HEK293 (cell line): Measurements from ENCODE around the gene CSMD2.

Experiments
- CTCF ChIA-PET: fragments of 350-600 bp; formaldehyde crosslinking; extraction: SDS; loops from one replicate; lab custom pipeline; 2021; ENCODE audit warnings: antibody characterized with exemption; lab: Yijun Ruan, JAX
- POLR2A ChIA-PET: fragments of 300-600 bp; formaldehyde crosslinking; extraction: SDS; loops from one replicate; lab custom pipeline; 2020; ENCODE audit warnings: antibody characterized with exemption, inconsistent platforms; lab: Yijun Ruan, JAX
- H3K27ac ChIP-seq: fragments of 200-500 bp; sonication (Bioruptor generic); 2 replicates; pipeline ENCODE4 v1.5.1; 2014; ENCODE audit warnings: low read depth, low read length, control low read depth, inconsistent platforms; ENCODE audit errors: extremely low read depth
- H3K36me3 ChIP-seq, 2 experiments: fragments of 200-500 bp in 1 of 2; sonication (Bioruptor generic) in 1 of 2; 1 replicate in 1 of 2; 2 replicates in 1 of 2; pipeline ENCODE4 v1.5.1; 2014 to 2017; ENCODE audit warnings: inconsistent platforms in 2 of 2, low read length in 2 of 2; ENCODE audit not compliant: control insufficient read depth in 2 of 2, insufficient read depth in 1 of 2
- H3K4me1 ChIP-seq: fragments of 200-500 bp; sonication (Bioruptor generic); 2 replicates; pipeline ENCODE4 v1.5.1; 2014; ENCODE audit warnings: mild to moderate bottlenecking, low read length, inconsistent platforms; ENCODE audit not compliant: control insufficient read depth, insufficient read depth
- H3K4me3 ChIP-seq: 2 replicates; pipeline ENCODE4 v1.5.1; 2011; ENCODE audit warnings: low read depth, mild to moderate bottlenecking, control low read depth, low read length, moderate library complexity
- H3K9me3 ChIP-seq: fragments of 200-500 bp; sonication (Bioruptor generic); 2 replicates; pipeline ENCODE4 v1.5.1; 2014; ENCODE audit warnings: low read depth, low read length, inconsistent platforms; ENCODE audit not compliant: control insufficient read depth, insufficient read depth
- BCL11A ChIP-seq: fragments of 450-650 bp; formaldehyde crosslinking; IDR thresholded peaks from 2 replicates; pipeline ENCODE4 v1.5.1; 2016; ENCODE audit warnings: low read depth, missing biosample characterization, missing genetic modification characterization
- HOXA7 ChIP-seq: sonication (generic); formaldehyde crosslinking; IDR thresholded peaks from 2 replicates; pipeline ENCODE4 v1.8.1; 2022; ENCODE audit warnings: missing genetic modification reagents, borderline replicate concordance
- IKZF3 ChIP-seq: fragments of 450-650 bp; IDR thresholded peaks from 2 replicates; pipeline ENCODE4 v1.5.0; 2018; ENCODE audit warnings: missing biosample characterization, mild to moderate bottlenecking, missing genetic modification characterization, moderate library complexity
- KLF9 ChIP-seq: fragments of 450-650 bp; formaldehyde crosslinking; IDR thresholded peaks from 2 replicates; pipeline ENCODE4 v1.5.1; 2016; ENCODE audit warnings: missing biosample characterization, missing genetic modification characterization, low read depth
- MEIS1 ChIP-seq: sonication (generic); formaldehyde crosslinking; IDR thresholded peaks from 2 replicates; pipeline ENCODE4 v1.8.1; 2022; ENCODE audit warnings: missing genetic modification reagents, mild to moderate bottlenecking, borderline replicate concordance
- MZF1 ChIP-seq: fragments of 450-650 bp; formaldehyde crosslinking; IDR thresholded peaks from 2 replicates; pipeline ENCODE4 v1.5.1; 2017; ENCODE audit warnings: missing biosample characterization, missing genetic modification characterization, borderline replicate concordance
- OSR2 ChIP-seq: fragments of 450-650 bp; formaldehyde crosslinking; IDR thresholded peaks from 2 replicates; pipeline ENCODE4 v1.5.1; 2016; ENCODE audit warnings: missing biosample characterization, missing genetic modification characterization
- SCRT1 ChIP-seq: fragments of 450-650 bp; formaldehyde crosslinking; IDR thresholded peaks from 2 replicates; pipeline ENCODE4 v1.5.1; 2016; ENCODE audit warnings: missing biosample characterization, missing genetic modification characterization, borderline replicate concordance
- SP7 ChIP-seq: fragments of 450-650 bp; formaldehyde crosslinking; IDR thresholded peaks from 2 replicates; pipeline ENCODE4 v1.5.1; 2016; ENCODE audit warnings: missing biosample characterization, missing genetic modification characterization
- ZBTB20 ChIP-seq: fragments of 450-650 bp; formaldehyde crosslinking; IDR thresholded peaks from 2 replicates; pipeline ENCODE4 v1.5.1; 2016; ENCODE audit warnings: missing biosample characterization, missing genetic modification characterization
- ZBTB26 ChIP-seq: fragments of 450-650 bp; formaldehyde crosslinking; optimal IDR thresholded peaks from 2 replicates; pipeline ENCODE3; 2016; ENCODE audit warnings: missing biosample characterization, mild to moderate bottlenecking, missing genetic modification characterization
- ZBTB48 ChIP-seq: fragments of 450-650 bp; formaldehyde crosslinking; IDR thresholded peaks from 2 replicates; pipeline ENCODE4 v1.5.1; 2016; ENCODE audit warnings: missing biosample characterization, missing genetic modification characterization
- ZBTB8A ChIP-seq: fragments of 450-650 bp; formaldehyde crosslinking; IDR thresholded peaks from 2 replicates; pipeline ENCODE4 v1.5.1; 2016; ENCODE audit warnings: missing biosample characterization, missing genetic modification characterization
- ZNF140 ChIP-seq: fragments of 450-650 bp; formaldehyde crosslinking; IDR thresholded peaks from 2 replicates; pipeline ENCODE4 v1.5.1; 2016; ENCODE audit warnings: missing biosample characterization, missing genetic modification characterization
- ZNF2 ChIP-seq: fragments of 450-650 bp; formaldehyde crosslinking; IDR thresholded peaks from 2 replicates; pipeline ENCODE4 v1.5.1; 2016; ENCODE audit warnings: missing biosample characterization, missing genetic modification characterization
- ZNF202 ChIP-seq: fragments of 450-650 bp; formaldehyde crosslinking; IDR thresholded peaks from 2 replicates; pipeline ENCODE4 v1.5.1; 2016; ENCODE audit warnings: missing biosample characterization, missing genetic modification characterization, borderline replicate concordance
- ZNF404 ChIP-seq: fragments of 450-650 bp; formaldehyde crosslinking; IDR thresholded peaks from 2 replicates; pipeline ENCODE4 v1.5.1; 2017; ENCODE audit warnings: missing biosample characterization, missing genetic modification characterization
- ZNF473 ChIP-seq: fragments of 450-650 bp; formaldehyde crosslinking; IDR thresholded peaks from 2 replicates; pipeline ENCODE4 v1.5.1; 2017; ENCODE audit warnings: missing biosample characterization, missing genetic modification characterization
- ZNF561 ChIP-seq: fragments of 450-650 bp; IDR thresholded peaks from 2 replicates; pipeline ENCODE4 v1.5.1; 2018; ENCODE audit warnings: missing biosample characterization, missing genetic modification characterization, borderline replicate concordance
- ZNF629 ChIP-seq: fragments of 450-650 bp; formaldehyde crosslinking; IDR thresholded peaks from 2 replicates; pipeline ENCODE4 v1.5.1; 2017; ENCODE audit warnings: missing biosample characterization, missing genetic modification characterization
- ZNF664 ChIP-seq: fragments of 450-650 bp; formaldehyde crosslinking; IDR thresholded peaks from 2 replicates; pipeline ENCODE4 v1.5.1; 2016; ENCODE audit warnings: missing biosample characterization, missing genetic modification characterization
- ZNF692 ChIP-seq: fragments of 450-650 bp; formaldehyde crosslinking; IDR thresholded peaks from 2 replicates; pipeline ENCODE4 v1.5.1; 2016; ENCODE audit warnings: missing biosample characterization, missing genetic modification characterization
- ZNF776 ChIP-seq: fragments of 450-650 bp; formaldehyde crosslinking; IDR thresholded peaks from 2 replicates; pipeline ENCODE4 v1.5.0; 2017; ENCODE audit warnings: missing biosample characterization, missing genetic modification characterization, borderline replicate concordance
- ZSCAN30 ChIP-seq: fragments of 450-650 bp; IDR thresholded peaks from 2 replicates; pipeline ENCODE4 v1.5.1; 2018; ENCODE audit warnings: missing biosample characterization, mild to moderate bottlenecking, missing genetic modification characterization, moderate library complexity
- TF ChIP-seq, protein P1 (sequence below): fragments of 450-650 bp; formaldehyde crosslinking; IDR thresholded peaks from 2 replicates; pipeline ENCODE4 v1.5.1; 2016; ENCODE audit warnings: missing biosample characterization, missing genetic modification characterization
- TF ChIP-seq, protein P2 (sequence below): fragments of 450-650 bp; formaldehyde crosslinking; IDR thresholded peaks from 2 replicates; pipeline ENCODE4 v1.5.1; 2016; ENCODE audit warnings: missing biosample characterization, missing genetic modification characterization
- TF ChIP-seq, protein P3 (sequence below): fragments of 450-650 bp; formaldehyde crosslinking; IDR thresholded peaks from 2 replicates; pipeline ENCODE4 v1.5.1; 2017; ENCODE audit warnings: missing biosample characterization, mild to moderate bottlenecking, missing genetic modification characterization, moderate library complexity

Gene CSMD2

GRCh38 chr1:34060187-34060730 is 104.8 kb downstream of the CSMD2 start:
- no peak for TF ChIP-seq ZSCAN30 (tag by site-specific recombination)
- no peak for TF ChIP-seq KLF9 (tag by site-specific recombination)
- TF ChIP-seq BCL11A (tag by site-specific recombination): no peak
- no peak for TF ChIP-seq ZNF776 (tag by site-specific recombination)
- no peak for TF ChIP-seq IKZF3
- TF ChIP-seq ZNF561 (tag by site-specific recombination): no peak
- no peak for TF ChIP-seq ZNF664 (tag by site-specific recombination)
- TF ChIP-seq ZNF629 (tag by site-specific recombination): no peak
- no peak for TF ChIP-seq SP7 (tag by site-specific recombination)
- no peak for TF ChIP-seq ZBTB8A
- no peak for TF ChIP-seq ZBTB26
- TF ChIP-seq SCRT1 (tag by site-specific recombination): no peak
- no peak for TF ChIP-seq ZNF404 (tag by site-specific recombination)
- TF ChIP-seq ZNF2 (tag by site-specific recombination): no peak
- TF ChIP-seq MEIS1: no peak
- no peak for TF ChIP-seq HOXA7 (CRISPR knock-in tag)
- no peak for TF ChIP-seq ZNF692 (tag by site-specific recombination)
- TF ChIP-seq MZF1: no peak
- TF ChIP-seq ZNF202: no peak
- Histone ChIP-seq H3K27ac (no peak overlapping the region), H3K36me3 (no peaks in the 10 kb centered on the region), H3K4me1 (no peaks in the 10 kb centered on the region), H3K4me3 (no peak overlapping the region), H3K9me3 (no peaks in the 10 kb centered on the region)
- CTCF ChIA-PET: interaction anchor here (0.7 kb wide), 1 partner anchor 11 kb away, joined by 5 read pairs; no protein-coding TSS in a partner anchor
- POLR2A ChIA-PET: no interaction called here

GRCh38 chr1:34057347-34058130 is 107.5 kb downstream of the CSMD2 start:
- CTCF ChIA-PET: interaction anchor here (0.7 kb wide), 1 partner anchor 77 kb away, joined by 4 read pairs; no protein-coding TSS in a partner anchor
- POLR2A ChIA-PET: no interaction called here
- H3K4me1 ChIP-seq: no peaks in the 10 kb centered on the region
- TF ChIP-seq, protein P1, sequence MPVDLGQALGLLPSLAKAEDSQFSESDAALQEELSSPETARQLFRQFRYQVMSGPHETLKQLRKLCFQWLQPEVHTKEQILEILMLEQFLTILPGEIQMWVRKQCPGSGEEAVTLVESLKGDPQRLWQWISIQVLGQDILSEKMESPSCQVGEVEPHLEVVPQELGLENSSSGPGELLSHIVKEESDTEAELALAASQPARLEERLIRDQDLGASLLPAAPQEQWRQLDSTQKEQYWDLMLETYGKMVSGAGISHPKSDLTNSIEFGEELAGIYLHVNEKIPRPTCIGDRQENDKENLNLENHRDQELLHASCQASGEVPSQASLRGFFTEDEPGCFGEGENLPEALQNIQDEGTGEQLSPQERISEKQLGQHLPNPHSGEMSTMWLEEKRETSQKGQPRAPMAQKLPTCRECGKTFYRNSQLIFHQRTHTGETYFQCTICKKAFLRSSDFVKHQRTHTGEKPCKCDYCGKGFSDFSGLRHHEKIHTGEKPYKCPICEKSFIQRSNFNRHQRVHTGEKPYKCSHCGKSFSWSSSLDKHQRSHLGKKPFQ: no peak
- TF ChIP-seq ZNF473 (tag by site-specific recombination) (no peak), ZNF140 (tag by site-specific recombination) (no peak), OSR2 (tag by site-specific recombination) (no peak), ZBTB20 (tag by site-specific recombination) (no peak), ZBTB48 (tag by site-specific recombination) (no peak)
- TF ChIP-seq, protein P2, sequence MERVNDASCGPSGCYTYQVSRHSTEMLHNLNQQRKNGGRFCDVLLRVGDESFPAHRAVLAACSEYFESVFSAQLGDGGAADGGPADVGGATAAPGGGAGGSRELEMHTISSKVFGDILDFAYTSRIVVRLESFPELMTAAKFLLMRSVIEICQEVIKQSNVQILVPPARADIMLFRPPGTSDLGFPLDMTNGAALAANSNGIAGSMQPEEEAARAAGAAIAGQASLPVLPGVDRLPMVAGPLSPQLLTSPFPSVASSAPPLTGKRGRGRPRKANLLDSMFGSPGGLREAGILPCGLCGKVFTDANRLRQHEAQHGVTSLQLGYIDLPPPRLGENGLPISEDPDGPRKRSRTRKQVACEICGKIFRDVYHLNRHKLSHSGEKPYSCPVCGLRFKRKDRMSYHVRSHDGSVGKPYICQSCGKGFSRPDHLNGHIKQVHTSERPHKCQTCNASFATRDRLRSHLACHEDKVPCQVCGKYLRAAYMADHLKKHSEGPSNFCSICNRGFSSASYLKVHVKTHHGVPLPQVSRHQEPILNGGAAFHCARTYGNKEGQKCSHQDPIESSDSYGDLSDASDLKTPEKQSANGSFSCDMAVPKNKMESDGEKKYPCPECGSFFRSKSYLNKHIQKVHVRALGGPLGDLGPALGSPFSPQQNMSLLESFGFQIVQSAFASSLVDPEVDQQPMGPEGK (tag by site-specific recombination): no peak
- TF ChIP-seq, protein P3, sequence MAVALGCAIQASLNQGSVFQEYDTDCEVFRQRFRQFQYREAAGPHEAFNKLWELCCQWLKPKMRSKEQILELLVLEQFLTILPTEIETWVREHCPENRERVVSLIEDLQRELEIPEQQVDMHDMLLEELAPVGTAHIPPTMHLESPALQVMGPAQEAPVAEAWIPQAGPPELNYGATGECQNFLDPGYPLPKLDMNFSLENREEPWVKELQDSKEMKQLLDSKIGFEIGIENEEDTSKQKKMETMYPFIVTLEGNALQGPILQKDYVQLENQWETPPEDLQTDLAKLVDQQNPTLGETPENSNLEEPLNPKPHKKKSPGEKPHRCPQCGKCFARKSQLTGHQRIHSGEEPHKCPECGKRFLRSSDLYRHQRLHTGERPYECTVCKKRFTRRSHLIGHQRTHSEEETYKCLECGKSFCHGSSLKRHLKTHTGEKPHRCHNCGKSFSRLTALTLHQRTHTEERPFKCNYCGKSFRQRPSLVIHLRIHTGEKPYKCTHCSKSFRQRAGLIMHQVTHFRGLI (tag by site-specific recombination): no peak

More at GRCh38 chr1:34057347-34058130, 107.5 kb downstream of the CSMD2 start:
- Histone ChIP-seq H3K9me3 (no peaks in the 10 kb centered on the region), H3K4me3 (no peak overlapping the region), H3K27ac (no peak overlapping the region), H3K36me3 (no peaks in the 10 kb centered on the region)
